Hepatocyte (in vitro differentiated cells): ENCODE results near the gene RABGAP1L.

Source experiments
- CTCF ChIP-seq: fragments of 200-600 bp; sonication (generic); IDR thresholded peaks from 2 replicates; pipeline ENCODE4 v1.5.1; 2016; ENCODE audit warnings: antibody characterized with exemption, mild to moderate bottlenecking; ENCODE audit not compliant: poor library complexity
- EZH2 ChIP-seq: fragments of 200-600 bp; sonication (generic); IDR thresholded peaks from 2 replicates; pipeline ENCODE4 v1.6.1; 2016; ENCODE audit warnings: antibody characterized with exemption, mild to moderate bottlenecking, borderline replicate concordance

GRCh38 chr1:174519844-174520243 is 360.5 kb downstream of the RABGAP1L start:
- TF ChIP-seq CTCF (no peak), EZH2 (no peak)
